Left ventricle myocardium inferior (tissue), 1 donor: ENCODE results near the gene ACTN4. TPM values are rescaled to one million over a fixed set of nuclear protein-coding genes. Genes with fewer than 3 reads are reported as not detected.
"Not testable (repeated sequence)": the region's sequence is repeated elsewhere in the genome, so short reads cannot be mapped to it uniquely, and the experiment has no call there.

Experiments used
- DNase-seq: peaks from one replicate; pipeline ENCODE4 v3.0.0-alpha.2; 2020
- H3K27ac ChIP-seq: fragments of 200-600 bp; replicated peaks from 2 replicates; pipeline ENCODE4 v1.8.0; 2021
- H3K27me3 ChIP-seq: fragments of 200-600 bp; 2 replicates; pipeline ENCODE4 v1.8.0; 2021; ENCODE audit warnings: low read depth
- H3K36me3 ChIP-seq: fragments of 200-600 bp; 2 replicates; pipeline ENCODE4 v1.8.0; 2021
- H3K4me1 ChIP-seq: fragments of 200-600 bp; 2 replicates; pipeline ENCODE4 v1.8.0; 2021
- H3K4me3 ChIP-seq: fragments of 200-600 bp; 2 replicates; pipeline ENCODE4 v1.8.0; 2021; ENCODE audit warnings: mild to moderate bottlenecking, moderate library complexity
- H3K9me3 ChIP-seq: fragments of 200-600 bp; replicated peaks from 2 replicates; pipeline ENCODE4 v1.8.0; 2021
- intact Hi-C: fragments of 100-400 bp; cut with micrococcal nuclease; formaldehyde crosslinking; loops from one replicate; pipeline ENCODE4 v1.11.0; 2022
- total RNA-seq: library from RNA; stranded (reverse); fragmentation: NEBNext Ultra II Directional; extraction: Animal tissue kit (Norgen Biotek cat#: 25700); gene quantifications from one replicate; pipeline ENCODE4 v1.2.1, GENCODE V29; 2021
- TF ChIP-seq, protein P1 (sequence below): fragments of 200-600 bp; IDR thresholded peaks from 2 replicates; pipeline ENCODE4 v1.8.0; 2021; ENCODE audit warnings: antibody characterized with exemption, mild to moderate bottlenecking, borderline replicate concordance
- donor health status: DM: no; HTN: yes; CAD: no; lungs with severe emphysema.

ACTN4 gene
- total RNA-seq, 1 donor from 2014 or later: 111 TPM

- H3K4me3 ChIP-seq: no peak overlapping the region
- H3K4me1 ChIP-seq: peaks cover 12% of the 10 kb centered on the region
- TF ChIP-seq, protein P1, sequence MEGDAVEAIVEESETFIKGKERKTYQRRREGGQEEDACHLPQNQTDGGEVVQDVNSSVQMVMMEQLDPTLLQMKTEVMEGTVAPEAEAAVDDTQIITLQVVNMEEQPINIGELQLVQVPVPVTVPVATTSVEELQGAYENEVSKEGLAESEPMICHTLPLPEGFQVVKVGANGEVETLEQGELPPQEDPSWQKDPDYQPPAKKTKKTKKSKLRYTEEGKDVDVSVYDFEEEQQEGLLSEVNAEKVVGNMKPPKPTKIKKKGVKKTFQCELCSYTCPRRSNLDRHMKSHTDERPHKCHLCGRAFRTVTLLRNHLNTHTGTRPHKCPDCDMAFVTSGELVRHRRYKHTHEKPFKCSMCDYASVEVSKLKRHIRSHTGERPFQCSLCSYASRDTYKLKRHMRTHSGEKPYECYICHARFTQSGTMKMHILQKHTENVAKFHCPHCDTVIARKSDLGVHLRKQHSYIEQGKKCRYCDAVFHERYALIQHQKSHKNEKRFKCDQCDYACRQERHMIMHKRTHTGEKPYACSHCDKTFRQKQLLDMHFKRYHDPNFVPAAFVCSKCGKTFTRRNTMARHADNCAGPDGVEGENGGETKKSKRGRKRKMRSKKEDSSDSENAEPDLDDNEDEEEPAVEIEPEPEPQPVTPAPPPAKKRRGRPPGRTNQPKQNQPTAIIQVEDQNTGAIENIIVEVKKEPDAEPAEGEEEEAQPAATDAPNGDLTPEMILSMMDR: no peak
- no peaks in the 10 kb centered on the region for H3K9me3 ChIP-seq
- H3K36me3 ChIP-seq: peaks cover 97% of the 10 kb centered on the region
- intact Hi-C loops: no loop called here
- DNase-seq: no peak
- H3K27ac ChIP-seq: no peak overlapping the region
- H3K27me3 ChIP-seq: no peaks in the 10 kb centered on the region
These were observed 22.6 kb upstream of the ACTN4 start for GRCh38 chr19:38624822-38625221.

GRCh38 chr19:38626401-38626800 is 21.0 kb upstream of the ACTN4 start:
- intact Hi-C loops: no loop called here
- TF ChIP-seq, protein P1: no peak
- Histone ChIP-seq H3K27me3 (no peaks in the 10 kb centered on the region), H3K27ac (no peak overlapping the region), H3K4me1 (no peaks in the 10 kb centered on the region), H3K36me3 (peaks cover 98% of the 10 kb centered on the region), H3K4me3 (no peak overlapping the region), H3K9me3 (no peaks in the 10 kb centered on the region)
- DNase-seq: no peak

GRCh38 chr19:38629568-38629967 is 17.9 kb upstream of the ACTN4 start:
- intact Hi-C loops: no loop called here
- no peaks in the 10 kb centered on the region for H3K9me3 ChIP-seq
- TF ChIP-seq, protein P1: no peak
- H3K27ac ChIP-seq: no peak overlapping the region
- H3K4me1 ChIP-seq: peaks cover 3% of the 10 kb centered on the region
- H3K36me3 ChIP-seq: peaks cover 92% of the 10 kb centered on the region
- no peak overlapping the region for H3K4me3 ChIP-seq
- no peaks in the 10 kb centered on the region for H3K27me3 ChIP-seq
- no peak for DNase-seq

DNA sequence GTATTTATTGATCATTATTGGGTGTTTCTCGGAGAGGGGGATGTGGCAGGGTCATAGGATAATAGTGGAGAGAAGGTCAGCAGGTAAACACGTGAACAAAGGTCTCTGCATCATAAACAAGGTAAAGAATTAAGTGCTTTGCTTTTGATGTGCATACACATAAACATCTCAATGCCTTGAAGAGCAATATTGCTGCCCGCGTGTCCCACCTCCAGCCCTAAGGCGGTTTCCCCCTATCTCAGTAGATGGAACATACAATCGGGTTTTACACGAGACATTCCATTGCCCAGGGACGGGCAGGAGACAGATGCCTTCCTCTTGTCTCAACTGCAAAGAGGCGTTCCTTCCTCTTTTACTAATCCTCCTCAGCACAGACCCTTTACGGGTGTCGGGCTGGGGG is 16.1 kb upstream of the ACTN4 start:
- H3K36me3 ChIP-seq: peaks cover 90% of the 10 kb centered on the region
- peak overlapping the region; percentile 32 for H3K27ac ChIP-seq
- H3K4me3 ChIP-seq, H3K27me3 ChIP-seq, DNase-seq, H3K9me3 ChIP-seq: not testable (repeated sequence)
- H3K4me1 ChIP-seq: peaks cover 21% of the 10 kb centered on the region
- intact Hi-C loops: loop anchor here (10.0 kb wide), 1 partner anchor 226 kb away; the partner anchor contains the start of gene FAM98C

- not testable (repeated sequence) for H3K4me3 ChIP-seq, DNase-seq, H3K27me3 ChIP-seq, H3K9me3 ChIP-seq
- intact Hi-C loops: loop anchor here (10.0 kb wide), 1 partner anchor 227 kb away; the partner anchor contains the start of gene FAM98C
- Histone ChIP-seq H3K36me3 (peaks cover 90% of the 10 kb centered on the region), H3K4me1 (peaks cover 27% of the 10 kb centered on the region), H3K27ac (peak overlapping the region; percentile 32)
These were observed 15.5 kb upstream of the ACTN4 start for GRCh38 chr19:38631811-38632475.

DNA sequence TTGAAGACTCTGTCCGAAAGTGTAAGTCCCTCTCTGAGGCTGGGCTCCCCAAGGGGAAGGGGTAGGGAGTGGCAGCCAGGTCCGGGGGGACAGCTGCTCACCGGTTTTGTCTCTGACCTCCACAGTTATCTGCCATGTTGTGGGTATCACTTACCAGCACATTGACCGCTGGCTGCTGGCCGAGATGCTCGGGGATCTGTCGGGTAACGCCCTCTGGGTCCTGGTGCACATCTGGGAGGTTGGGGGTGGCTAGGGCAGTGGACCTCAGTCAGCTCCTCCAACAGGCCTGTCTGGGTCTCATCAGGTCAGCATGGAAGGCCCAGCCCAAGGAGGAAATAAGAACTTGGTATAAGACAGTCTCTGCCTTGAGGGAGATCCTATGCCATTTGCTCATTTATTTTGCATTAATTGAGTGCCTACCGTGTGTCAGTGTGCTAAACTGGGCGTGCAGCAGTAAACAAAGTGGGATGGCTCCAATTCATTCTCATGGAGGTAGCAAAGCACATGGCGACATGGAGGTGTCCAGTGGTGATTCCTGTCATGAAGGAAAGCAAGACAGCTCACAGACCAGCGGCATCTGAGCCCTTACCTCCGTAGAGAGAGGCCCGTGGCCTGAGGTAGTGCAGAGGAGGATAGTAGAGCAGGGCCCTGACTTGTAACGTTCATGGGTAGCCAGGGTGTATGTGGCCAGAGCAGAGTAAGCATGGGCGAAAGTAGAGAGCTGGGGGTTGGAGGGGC is 14.8 kb upstream of the ACTN4 start:
- no peak for DNase-seq

More for the DNA sequence above, 14.8 kb upstream of the ACTN4 start:
- no peaks in the 10 kb centered on the region for H3K27me3 ChIP-seq
- intact Hi-C loops: loop anchor here (10.0 kb wide), 1 partner anchor 228 kb away; the partner anchor contains the start of gene FAM98C
- TF ChIP-seq, protein P1: no peak
- no peak overlapping the region for H3K4me3 ChIP-seq
- H3K4me1 ChIP-seq: peaks cover 34% of the 10 kb centered on the region
- H3K9me3 ChIP-seq: no peaks in the 10 kb centered on the region
- no peak overlapping the region for H3K27ac ChIP-seq
- peaks cover 84% of the 10 kb centered on the region for H3K36me3 ChIP-seq
